Cardiac septum (tissue), 1 donor: ENCODE data around the gene TMA7. TPM values are rescaled to one million over a fixed set of nuclear protein-coding genes. Genes with fewer than 3 reads are reported as not detected.

Experiments
- DNase-seq: peaks from one replicate; pipeline ENCODE4 v3.0.0-alpha.2; 2020; ENCODE audit warnings: low spot score
- intact Hi-C: fragments of 100-400 bp; cut with DNase I; formaldehyde crosslinking; loops from one replicate; pipeline ENCODE4 v1.14.0; 2022
- total RNA-seq: library from RNA; stranded (reverse); fragmentation: NEBNext Ultra II Directional; extraction: Animal tissue kit (Norgen Biotek cat#: 25700); gene quantifications from one replicate; pipeline ENCODE4 v1.2.1, GENCODE V29; 2021
- donor health status: DM: no; HTN: no; CAD: no.

The TMA7 gene
- total RNA-seq, 1 donor from 2014 or later, result 192 TPM

GRCh38 chr3:48431224-48432029 lies 8.6 kb upstream of the TMA7 start:
- intact Hi-C loops, result no loop called here
- no peak for DNase-seq

GRCh38 chr3:48432411-48433371 lies 7.4 kb upstream of the TMA7 start:
- intact Hi-C loops, result no loop called here

DNA sequence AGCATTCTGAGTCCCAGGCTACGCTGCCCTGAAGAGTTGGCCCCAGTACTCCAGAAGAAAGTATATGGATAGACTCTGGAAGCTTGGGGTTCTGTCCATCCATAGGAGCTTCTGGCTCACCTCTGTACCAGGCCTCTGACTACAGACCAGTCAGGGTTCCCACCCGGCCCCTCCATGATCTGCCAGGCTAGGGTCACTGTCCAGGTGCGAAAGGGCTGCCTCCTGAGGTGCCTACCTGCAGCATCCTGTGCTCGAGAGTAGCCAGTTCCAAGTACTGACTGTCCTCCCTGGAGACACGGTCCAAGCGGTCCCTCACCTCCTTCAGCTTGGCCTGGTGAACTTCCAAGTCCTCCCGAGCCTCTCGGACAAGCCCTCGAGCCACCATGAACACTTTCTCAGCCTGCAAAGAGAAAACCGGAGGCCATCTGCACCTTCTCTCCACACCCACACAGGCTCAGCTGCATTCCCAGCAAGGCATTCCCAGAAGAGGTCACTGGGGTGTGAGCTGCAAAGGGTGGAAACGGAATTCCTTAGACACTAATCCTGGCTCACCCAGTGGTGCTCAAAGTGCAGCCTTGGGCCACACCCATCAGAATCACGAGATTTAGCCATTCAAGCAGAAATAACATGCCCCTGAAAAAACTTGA lies 6.5 kb upstream of the TMA7 start:
- no peak for DNase-seq
- intact Hi-C loops, result no loop called here

More at GRCh38 chr3:48432411-48433371, 7.4 kb upstream of the TMA7 start:
- DNase-seq, result no peak

DNA sequence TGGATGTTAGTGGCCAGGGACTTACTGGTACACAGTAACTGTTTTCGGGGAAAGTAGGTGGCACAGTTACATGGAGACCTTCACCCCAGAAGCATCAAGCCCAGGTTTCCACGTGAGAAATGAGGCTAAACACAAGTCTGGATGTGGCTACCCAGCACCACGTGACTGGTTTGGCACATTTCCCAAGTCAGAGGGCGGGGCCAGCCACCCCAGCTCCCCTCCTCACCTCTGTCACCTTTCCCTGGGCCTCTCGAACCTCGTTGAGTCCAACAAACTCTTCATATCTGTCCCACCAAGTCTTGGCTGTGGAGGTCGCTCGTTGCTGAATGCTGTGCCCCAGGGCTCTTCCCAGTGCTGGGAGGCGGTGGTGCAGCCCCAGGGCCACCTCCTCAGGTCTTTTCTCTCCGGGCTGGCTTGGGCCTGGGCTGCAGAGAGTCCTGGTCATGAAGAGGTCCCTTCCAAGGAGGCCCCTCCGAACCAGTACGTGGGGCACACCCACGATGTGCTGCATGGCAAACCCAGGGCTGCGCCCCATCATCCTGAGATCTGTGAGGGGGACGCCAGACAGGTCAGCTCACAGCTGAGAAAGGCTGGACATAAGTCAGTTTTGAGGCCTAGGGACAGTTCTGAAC lies 5.3 kb upstream of the TMA7 start:
- intact Hi-C loops, result loop anchor here (5.0 kb wide), 1 partner anchor 202 kb away; no protein-coding TSS in a partner anchor
- no peak for DNase-seq

GRCh38 chr3:48435223-48435595 lies 4.8 kb upstream of the TMA7 start:
- DNase-seq, result no peak
- intact Hi-C loops, result loop anchor here (5.0 kb wide), 1 partner anchor 203 kb away; no protein-coding TSS in a partner anchor

- intact Hi-C loops, result loop anchor here (1.0 to 5.0 kb wide), 3 partner anchors 35 to 204 kb away; no protein-coding TSS in a partner anchor
- peak; percentile 93 for DNase-seq
Measured at GRCh38 chr3:48435774-48436476, 4.1 kb upstream of the TMA7 start.

DNA sequence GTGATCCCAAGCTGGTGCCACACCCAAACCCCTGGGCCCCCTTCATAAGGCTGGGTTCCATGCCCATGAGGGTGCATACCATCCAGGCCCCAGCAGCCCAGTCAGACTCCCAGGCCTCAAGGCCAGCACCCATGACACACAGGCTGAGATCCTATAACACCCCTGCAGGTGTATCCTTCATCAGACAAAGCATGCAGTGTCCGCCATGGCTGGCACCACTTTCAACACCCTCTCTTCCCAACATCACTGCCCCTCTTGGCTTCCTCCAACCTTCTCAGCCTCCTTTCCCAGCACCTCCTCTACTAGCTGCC lies 3.6 kb upstream of the TMA7 start:
- no peak for DNase-seq
- intact Hi-C loops, result loop anchor here (1.0 to 5.0 kb wide), 3 partner anchors 35 to 204 kb away; no protein-coding TSS in a partner anchor

DNA sequence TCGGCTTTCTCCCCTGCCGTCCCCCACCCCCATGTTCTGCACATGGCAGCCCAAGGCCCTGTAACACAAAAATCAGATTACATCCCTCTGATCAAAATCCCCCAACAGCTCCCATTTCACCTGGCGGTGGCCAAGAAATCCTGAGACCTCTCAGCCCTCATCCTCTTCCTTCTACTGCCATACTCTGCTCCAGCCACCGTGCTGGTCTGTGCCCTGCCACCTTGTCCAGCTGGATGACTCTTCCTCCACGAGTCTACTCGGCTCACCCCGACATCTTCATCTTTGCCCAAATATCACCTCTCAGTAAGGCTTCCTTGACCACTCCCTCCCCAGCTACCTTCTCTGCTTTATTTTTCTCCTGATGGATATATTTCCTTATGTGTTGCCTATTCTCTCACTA lies 3.2 kb upstream of the TMA7 start:
- no peak for DNase-seq
- intact Hi-C loops, result loop anchor here (1.0 to 5.0 kb wide), 3 partner anchors 36 to 205 kb away; no protein-coding TSS in a partner anchor

- intact Hi-C loops, result loop anchor here (2.0 to 5.0 kb wide), 2 partner anchors 165 to 206 kb away; no protein-coding TSS in a partner anchor
- no peak for DNase-seq
Measured at GRCh38 chr3:48437812-48438211, 2.2 kb upstream of the TMA7 start.

- DNase-seq, result no peak
- intact Hi-C loops, result no loop called here
Measured at GRCh38 chr3:48440590-48440958, 517 bp downstream of the TMA7 start.

DNA sequence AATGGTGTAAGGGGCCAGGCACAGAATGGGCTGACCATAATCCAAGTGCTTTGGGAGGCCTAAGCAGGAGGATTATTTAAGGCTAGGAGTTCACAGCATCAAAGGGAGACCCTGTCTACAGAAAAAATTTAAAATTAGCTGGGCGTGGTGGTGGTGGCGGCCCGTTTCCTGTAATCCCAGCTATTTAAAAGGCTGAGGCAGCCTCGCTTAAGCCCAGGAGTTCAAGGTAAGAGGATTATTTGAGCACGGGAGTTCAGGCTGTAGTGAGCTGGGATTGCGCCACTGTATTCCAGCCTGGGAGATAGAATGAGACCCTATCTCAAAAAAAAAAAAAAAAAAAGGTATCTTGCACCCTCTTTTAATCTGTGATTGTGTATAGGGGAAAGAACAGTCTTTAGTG lies 1.9 kb downstream of the TMA7 start:
- DNase-seq, result no peak
- intact Hi-C loops, result no loop called here

GRCh38 chr3:48445277-48445882 lies 5.3 kb downstream of the TMA7 start:
- DNase-seq, result no peak
- intact Hi-C loops, result no loop called here

DNA sequence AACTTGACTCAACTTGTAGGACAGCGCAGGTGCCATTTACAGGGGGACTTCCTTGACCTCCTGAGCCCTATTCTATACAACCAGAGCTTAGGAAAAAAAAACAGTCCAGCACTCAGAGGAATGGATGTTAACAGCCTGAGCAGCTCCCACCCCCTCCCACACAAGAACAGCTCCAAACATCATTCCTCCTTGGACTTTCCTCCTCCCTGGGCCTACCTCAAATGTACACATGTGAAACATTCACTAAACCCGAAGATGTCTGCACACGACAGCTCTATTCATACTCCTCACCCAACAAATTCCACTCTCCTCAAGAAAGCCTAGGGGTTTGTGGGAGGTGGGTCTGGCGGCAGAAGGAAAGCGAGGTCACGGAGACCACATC lies 6.0 kb downstream of the TMA7 start:
- DNase-seq, result no peak
- intact Hi-C loops, result no loop called here

- peak; percentile 95 for DNase-seq
- intact Hi-C loops, result no loop called here
Measured at GRCh38 chr3:48446425-48447193, 6.6 kb downstream of the TMA7 start, which contains the start of gene ATRIP. Gene ATRIP, plus strand, starts transcription at chr3:48446737. Its CDS starts 109 bp downstream, at chr3:48446846.

- DNase-seq, result no peak
- intact Hi-C loops, result no loop called here
Measured at GRCh38 chr3:48451270-48451669, 11.2 kb downstream of the TMA7 start.

GRCh38 chr3:48456456-48456855 lies 16.4 kb downstream of the TMA7 start:
- DNase-seq, result no peak
- intact Hi-C loops, result no loop called here

DNA sequence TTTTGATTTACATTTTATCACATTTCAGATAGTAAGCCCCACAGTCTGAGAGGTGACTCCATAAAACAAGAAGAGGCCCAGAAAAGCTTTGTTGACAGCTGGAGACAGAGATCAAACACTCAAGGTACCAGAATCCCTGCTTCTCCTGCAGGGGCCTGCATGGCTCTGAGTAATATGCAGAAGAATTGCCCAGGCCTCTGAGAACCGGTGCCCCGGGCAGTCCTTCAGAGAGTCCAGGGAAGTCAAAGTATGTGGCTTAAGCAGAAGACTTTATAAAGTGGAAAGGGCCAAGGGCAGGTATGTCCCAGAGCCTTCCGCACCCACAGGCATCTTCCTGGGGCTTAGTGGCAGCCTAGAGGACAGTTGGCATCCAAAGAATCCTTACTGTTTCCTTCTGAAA lies 19.3 kb downstream of the TMA7 start:
- DNase-seq, result no peak
- intact Hi-C loops, result no loop called here
